Neural progenitor cell (in vitro differentiated cells): Measurements from ENCODE around the gene ANKRD62. TPM values are rescaled to one million over a fixed set of nuclear protein-coding genes. Genes with fewer than 3 reads are reported as not detected.

ENCODE experiments used
- DNase-seq: peaks from one replicate; pipeline ENCODE4 v3.0.0-alpha.2; 2016; ENCODE audit warnings: low spot score
- H2AFZ ChIP-seq: fragments of 200-600 bp; sonication (generic); replicated peaks from 2 replicates; pipeline ENCODE4 v1.6.1; 2016; ENCODE audit warnings: antibody characterized with exemption
- H3F3A ChIP-seq: fragments of 200-600 bp; sonication (generic); 2 replicates; pipeline ENCODE4 v1.6.1; 2016; ENCODE audit warnings: antibody characterized with exemption, low read depth
- H3K27ac ChIP-seq: fragments of 200-600 bp; sonication (generic); 2 replicates; pipeline ENCODE4 v1.5.1; 2016; ENCODE audit warnings: mild to moderate bottlenecking
- H3K27me3 ChIP-seq: fragments of 200-600 bp; sonication (generic); 2 replicates; pipeline ENCODE4 v1.6.1; 2016; ENCODE audit warnings: mild to moderate bottlenecking, moderate library complexity
- H3K36me3 ChIP-seq: fragments of 200-600 bp; sonication (generic); 2 replicates; pipeline ENCODE4 v1.5.1; 2016
- H3K4me1 ChIP-seq: fragments of 200-600 bp; sonication (generic); 2 replicates; pipeline ENCODE4 v1.6.1; 2016; ENCODE audit warnings: mixed run types
- H3K4me2 ChIP-seq: fragments of 200-600 bp; sonication (generic); 2 replicates; pipeline ENCODE4 v1.6.1; 2016
- H3K4me3 ChIP-seq: fragments of 200-600 bp; sonication (generic); 2 replicates; pipeline ENCODE4 v1.5.1; 2016
- H3K79me2 ChIP-seq: fragments of 200-600 bp; sonication (generic); 2 replicates; pipeline ENCODE4 v1.6.1; 2016; ENCODE audit warnings: low read depth
- H3K9ac ChIP-seq: fragments of 200-600 bp; sonication (generic); 2 replicates; pipeline ENCODE4 v1.6.1; 2016
- H3K9me3 ChIP-seq: fragments of 200-600 bp; sonication (generic); 2 replicates; pipeline ENCODE4 v1.5.1; 2016; ENCODE audit warnings: low read depth
- H4K20me1 ChIP-seq: fragments of 200-600 bp; sonication (generic); 2 replicates; pipeline ENCODE4 v1.6.1; 2016; ENCODE audit warnings: low read depth
- H3K27ac Mint-ChIP-seq: 3 replicates; pipeline ENCODE4 v1.8.0; 2021; ENCODE audit warnings: mixed read lengths
- H3K27me3 Mint-ChIP-seq: 2 replicates; pipeline ENCODE4 v1.8.0; 2022; ENCODE audit warnings: low read depth, mild to moderate bottlenecking, inconsistent platforms, moderate library complexity, mixed read lengths; ENCODE audit not compliant: insufficient read depth
- H3K36me3 Mint-ChIP-seq: 3 replicates; pipeline ENCODE4 v1.8.0; 2021; ENCODE audit warnings: mixed read lengths
- H3K4me1 Mint-ChIP-seq: 3 replicates; pipeline ENCODE4 v1.8.0; 2021; ENCODE audit warnings: mixed read lengths
- H3K4me3 Mint-ChIP-seq: 3 replicates; pipeline ENCODE4 v1.8.0; 2021; ENCODE audit warnings: mild to moderate bottlenecking, moderate library complexity, mixed read lengths
- H3K9me3 Mint-ChIP-seq: 3 replicates; pipeline ENCODE4 v1.8.0; 2020; ENCODE audit warnings: mixed read lengths
- CTCF ChIP-seq: fragments of 200-600 bp; sonication (generic); IDR thresholded peaks from 2 replicates; pipeline ENCODE4 v1.5.1; 2017; ENCODE audit warnings: antibody characterized with exemption, mild to moderate bottlenecking
- EZH2 ChIP-seq: fragments of 200-600 bp; sonication (generic); IDR thresholded peaks from 2 replicates; pipeline ENCODE4 v1.6.1; 2017; ENCODE audit warnings: antibody characterized with exemption, mild to moderate bottlenecking, moderate library complexity
- EZH2phosphoT487 ChIP-seq: fragments of 200-600 bp; sonication (generic); IDR thresholded peaks from 2 replicates; pipeline ENCODE4 v1.6.1; 2017; ENCODE audit warnings: antibody characterized with exemption
- total RNA-seq: library from RNA; depleted of rRNA; stranded (reverse); fragments of >200 nt; gene quantifications from 2 replicates; pipeline ENCODE4 v1.2.3, GENCODE V29; 2015; ENCODE audit warnings: low replicate concordance

The ANKRD62 gene
- total RNA-seq, 1 donor from 2014 or later = not detected

GRCh38 chr18:12079491-12080237, 14.0 kb upstream of the ANKRD62 start:
- peaks cover 2% of the 10 kb centered on the region for H3K27me3 Mint-ChIP-seq
- Histone ChIP-seq H2AFZ (no peak overlapping the region), H3K4me3 (no peak overlapping the region), H3K9ac (no peak overlapping the region), H3K9me3 (no peaks in the 10 kb centered on the region), H3K36me3 (no peaks in the 10 kb centered on the region), H3K27me3 (peaks cover 24% of the 10 kb centered on the region), H3K27ac (no peak overlapping the region), H3F3A (peaks cover 15% of the 10 kb centered on the region), H4K20me1 (no peaks in the 10 kb centered on the region), H3K4me1 (no peaks in the 10 kb centered on the region), H3K4me2 (no peak overlapping the region), H3K79me2 (no peaks in the 10 kb centered on the region)
- no peak for TF ChIP-seq EZH2phosphoT487
- no peak for TF ChIP-seq EZH2
- no peak for TF ChIP-seq CTCF
- peaks cover 3% of the 10 kb centered on the region for H3K4me1 Mint-ChIP-seq
- no peak overlapping the region for H3K27ac Mint-ChIP-seq
- no peak overlapping the region for H3K4me3 Mint-ChIP-seq
- H3K9me3 Mint-ChIP-seq = no peaks in the 10 kb centered on the region
- DNase-seq = no peak
- no peaks in the 10 kb centered on the region for H3K36me3 Mint-ChIP-seq

DNA sequence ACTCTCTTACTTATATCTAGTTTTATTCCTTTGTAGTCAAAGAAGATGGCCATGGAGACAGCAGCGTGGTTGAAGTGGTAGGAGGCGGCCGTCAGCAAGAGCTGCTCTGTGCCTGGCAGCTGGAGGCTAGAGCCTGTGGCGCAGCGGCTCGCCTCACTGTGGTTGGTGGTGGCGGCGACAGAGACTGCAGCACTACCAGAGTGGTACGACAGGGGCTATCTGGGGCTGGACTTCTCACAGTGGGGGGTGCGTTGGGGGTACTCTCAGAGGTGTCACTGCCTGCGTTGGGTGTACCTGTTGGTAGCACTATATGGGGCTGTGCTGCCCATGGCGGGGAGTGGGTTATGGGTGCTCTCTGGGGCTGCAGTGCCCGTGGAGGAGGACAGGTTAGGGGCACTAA, 8.5 kb upstream of the ANKRD62 start:
- H3K27me3 ChIP-seq = no peaks in the 10 kb centered on the region
- H3K4me1 ChIP-seq = no peaks in the 10 kb centered on the region
- H3K9me3 Mint-ChIP-seq = no peaks in the 10 kb centered on the region

DNA sequence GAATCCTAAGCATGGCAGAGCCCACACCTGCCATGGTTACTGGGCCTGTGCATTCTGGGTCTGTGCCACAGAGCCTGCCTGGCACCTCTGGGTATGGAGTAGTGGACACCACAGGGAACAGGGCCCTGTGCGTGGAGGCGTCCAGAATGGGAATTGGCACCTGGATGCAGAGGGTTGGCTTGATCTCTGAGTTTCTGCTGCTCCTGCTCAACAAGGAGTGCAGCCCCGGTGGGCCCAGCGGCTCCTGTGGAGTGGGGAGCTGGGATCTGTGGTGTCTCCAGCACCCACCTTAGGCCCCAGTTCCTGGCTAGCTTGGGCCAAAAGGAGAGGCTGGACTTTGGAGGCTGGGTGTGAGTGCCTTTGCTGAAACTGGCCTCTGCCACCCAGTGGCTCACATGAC, 7.9 kb upstream of the ANKRD62 start:
- no peak overlapping the region for H3K27ac ChIP-seq
- Mint-ChIP-seq H3K9me3 (no peaks in the 10 kb centered on the region), H3K4me1 (no peaks in the 10 kb centered on the region), H3K27ac (no peak overlapping the region), H3K27me3 (peaks cover 7% of the 10 kb centered on the region), H3K4me3 (no peak overlapping the region), H3K36me3 (no peaks in the 10 kb centered on the region)
- no peak for DNase-seq
- H3K79me2 ChIP-seq = no peaks in the 10 kb centered on the region
- no peak overlapping the region for H3K9ac ChIP-seq
- TF ChIP-seq CTCF (no peak), EZH2 (no peak), EZH2phosphoT487 (no peak)
- no peaks in the 10 kb centered on the region for H3F3A ChIP-seq
- H3K27me3 ChIP-seq = no peaks in the 10 kb centered on the region
- no peak overlapping the region for H3K4me2 ChIP-seq
- no peak overlapping the region for H3K4me3 ChIP-seq
- H3K9me3 ChIP-seq = no peaks in the 10 kb centered on the region
- H3K4me1 ChIP-seq = no peaks in the 10 kb centered on the region
- no peak overlapping the region for H2AFZ ChIP-seq
- no peaks in the 10 kb centered on the region for H4K20me1 ChIP-seq
- H3K36me3 ChIP-seq = no peaks in the 10 kb centered on the region

More for the DNA sequence above, 8.5 kb upstream of the ANKRD62 start:
- Mint-ChIP-seq H3K27me3 (peaks cover 7% of the 10 kb centered on the region), H3K4me1 (no peaks in the 10 kb centered on the region), H3K27ac (no peak overlapping the region), H3K36me3 (no peaks in the 10 kb centered on the region), H3K4me3 (no peak overlapping the region)
- no peaks in the 10 kb centered on the region for H3K79me2 ChIP-seq
- no peak overlapping the region for H3K4me2 ChIP-seq
- H3F3A ChIP-seq = no peaks in the 10 kb centered on the region
- no peak overlapping the region for H2AFZ ChIP-seq
- H3K27ac ChIP-seq = no peak overlapping the region
- H3K4me3 ChIP-seq = no peak overlapping the region
- DNase-seq = no peak
- H4K20me1 ChIP-seq = no peaks in the 10 kb centered on the region
- TF ChIP-seq CTCF (no peak), EZH2 (no peak), EZH2phosphoT487 (no peak)
- no peaks in the 10 kb centered on the region for H3K9me3 ChIP-seq
- H3K36me3 ChIP-seq = no peaks in the 10 kb centered on the region
- H3K9ac ChIP-seq = no peak overlapping the region
